Bladder microvascular endothelial cell (primary cell): ENCODE data around the gene GLP1R. TPM values are rescaled to one million over a fixed set of nuclear protein-coding genes. Genes with fewer than 3 reads are reported as not detected.

Experiments used
- total RNA-seq: library from RNA; depleted of rRNA; stranded (reverse); fragments of >200 nt; gene quantifications from 2 replicates; pipeline ENCODE4 v1.2.3, GENCODE V29; 2014

GLP1R gene
- not detected in 2 replicates for total RNA-seq

GRCh38 chr6:39048481-39049399, at the start of gene GLP1R:
TSS of gene GLP1R (plus strand) at chr6:39048781. CDS start at chr6:39048841, 60 bp downstream.

GRCh38 chr6:39114704-39115599, 66.4 kb downstream of the GLP1R start, which contains the start of gene SAYSD1:
TSS of gene SAYSD1 (minus strand) at chr6:39115186. CDS start at chr6:39115089, 97 bp downstream.

Other genes starting within 250 kb of the GLP1R start
- gene SAYSD1, start 66.4 kb downstream of the GLP1R start, total RNA-seq = 7.3 and 9.1 TPM in 2 replicates
- gene KCNK5, start 180.7 kb downstream of the GLP1R start, total RNA-seq = not detected in 2 replicates